Esophagus squamous epithelium (tissue), 4 donors: ENCODE measurements around the gene GPC3.

ENCODE experiments used
- CTCF ChIP-seq, 6 experiments: fragments of 450-650 bp in 4 of 6; fragments of 200-600 bp in 2 of 6; sonication (generic) in 2 of 6; IDR thresholded peaks; one replicate each; pipeline ENCODE4 v1.5.1; 2016 to 2019; ENCODE audit warnings: antibody characterized with exemption in 6 of 6, mild to moderate bottlenecking in 4 of 6, moderate library complexity in 4 of 6
- POLR2A ChIP-seq, 4 donors: fragments of 450-650 bp; IDR thresholded peaks; one replicate each; pipeline ENCODE4 v1.6.1; 2017; ENCODE audit warnings: antibody characterized with exemption in 4 of 4, mild to moderate bottlenecking in 4 of 4, moderate library complexity in 3 of 4

DNA sequence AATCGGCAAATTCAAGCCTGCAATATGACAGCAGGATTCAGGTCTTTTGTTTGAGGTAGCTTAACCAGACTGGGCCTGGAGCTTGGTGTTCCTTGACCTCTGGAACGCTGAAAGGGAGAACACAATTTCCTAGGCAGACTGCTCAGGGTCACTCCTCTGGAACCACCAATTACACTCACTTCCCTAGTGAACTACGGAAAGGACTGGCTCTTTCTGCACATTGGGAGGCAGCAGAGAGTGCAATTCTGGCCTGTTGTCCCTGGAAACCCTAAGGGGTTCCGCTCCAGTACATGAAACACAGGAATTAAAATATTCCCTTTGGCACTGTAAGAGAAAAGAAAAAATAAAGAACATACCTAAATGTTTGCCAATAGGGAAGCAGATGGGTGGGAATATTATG lies 58.6 kb downstream of the GPC3 start:
- TF ChIP-seq POLR2A (IDR thresholded peaks at IDR 0.05) (no peak), CTCF (IDR thresholded peaks at IDR 0.05) (no peak)
